ENCODE results near the gene MAPK12.

The MAPK12 gene

DNA sequence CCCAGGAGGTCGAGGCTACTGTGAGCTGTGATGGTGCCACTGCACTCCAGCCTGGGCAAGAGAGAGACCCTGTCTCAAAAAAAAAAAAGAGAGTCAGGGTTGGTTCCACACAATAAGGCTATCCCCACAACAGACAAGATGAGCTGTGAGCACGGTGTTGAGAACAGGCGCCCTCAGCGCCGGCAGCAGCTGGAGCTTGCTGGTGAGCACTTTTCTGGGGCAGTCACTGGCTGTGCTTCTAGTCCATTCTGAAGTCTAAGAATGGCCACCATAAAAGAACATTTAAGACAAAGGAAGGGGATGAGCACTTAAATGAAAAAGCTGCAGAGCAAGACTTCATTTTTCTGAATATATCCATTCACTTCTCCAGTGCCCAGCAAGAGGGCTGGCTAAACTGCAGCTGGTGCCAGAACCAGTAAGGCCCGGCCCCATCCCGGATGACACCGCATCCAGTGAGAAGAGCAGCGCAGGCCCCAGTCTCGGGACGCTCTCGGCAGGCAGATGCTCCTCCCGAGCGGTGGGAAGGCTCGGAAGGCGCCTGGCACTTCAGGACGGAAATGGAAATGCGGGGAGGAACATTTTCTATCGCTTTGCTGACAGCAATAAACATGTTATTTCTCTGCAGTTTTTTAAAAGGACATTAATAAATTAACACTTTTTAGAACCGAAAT, 28.9 kb downstream of the MAPK12 start:
- no peak for DNase-seq (ENCODE audit: low read depth, low spot score)

DNA sequence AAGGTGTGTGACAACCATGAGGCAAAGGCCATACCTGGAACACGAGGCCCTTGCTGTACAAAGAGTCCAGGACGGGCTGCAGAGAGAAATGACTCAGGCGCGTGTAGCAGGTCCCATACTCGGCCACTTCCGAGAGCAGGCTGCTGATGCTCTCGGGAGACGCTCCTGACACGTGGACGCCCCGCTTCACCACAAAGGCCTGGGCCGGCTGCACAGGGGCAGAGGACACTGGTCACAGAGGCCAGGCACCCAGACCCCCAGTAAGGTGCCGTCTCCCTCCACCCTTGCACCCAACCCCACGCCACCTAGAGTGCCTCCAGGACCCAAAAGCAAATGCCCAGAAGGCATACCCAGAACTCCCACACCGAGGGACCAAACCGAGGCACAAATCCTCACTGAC, 32.1 kb downstream of the MAPK12 start:
- DNase-seq (ENCODE audit: low read depth, low spot score) = no peak

DNA sequence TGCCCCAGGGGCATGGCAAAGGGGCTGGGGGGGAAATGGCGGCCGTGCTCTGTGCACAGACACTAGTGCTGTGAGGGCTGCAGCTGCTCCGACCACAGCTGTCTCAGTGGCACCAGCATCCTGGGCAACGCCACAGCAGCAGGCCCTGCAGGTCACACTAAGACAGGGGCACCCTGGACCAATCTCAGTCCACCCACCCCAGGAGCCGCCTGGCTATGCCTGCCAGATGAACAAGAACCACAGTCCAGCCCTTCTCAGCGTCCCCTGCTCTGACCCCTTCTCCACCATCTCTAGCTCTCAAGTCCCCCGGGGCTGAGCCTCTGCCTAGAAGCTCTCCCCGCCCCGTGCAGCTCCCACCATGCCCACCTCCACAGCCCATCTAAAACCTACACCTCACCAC, 33.1 kb downstream of the MAPK12 start:
- DNase-seq (ENCODE audit: low read depth, low spot score) = no peak

DNA sequence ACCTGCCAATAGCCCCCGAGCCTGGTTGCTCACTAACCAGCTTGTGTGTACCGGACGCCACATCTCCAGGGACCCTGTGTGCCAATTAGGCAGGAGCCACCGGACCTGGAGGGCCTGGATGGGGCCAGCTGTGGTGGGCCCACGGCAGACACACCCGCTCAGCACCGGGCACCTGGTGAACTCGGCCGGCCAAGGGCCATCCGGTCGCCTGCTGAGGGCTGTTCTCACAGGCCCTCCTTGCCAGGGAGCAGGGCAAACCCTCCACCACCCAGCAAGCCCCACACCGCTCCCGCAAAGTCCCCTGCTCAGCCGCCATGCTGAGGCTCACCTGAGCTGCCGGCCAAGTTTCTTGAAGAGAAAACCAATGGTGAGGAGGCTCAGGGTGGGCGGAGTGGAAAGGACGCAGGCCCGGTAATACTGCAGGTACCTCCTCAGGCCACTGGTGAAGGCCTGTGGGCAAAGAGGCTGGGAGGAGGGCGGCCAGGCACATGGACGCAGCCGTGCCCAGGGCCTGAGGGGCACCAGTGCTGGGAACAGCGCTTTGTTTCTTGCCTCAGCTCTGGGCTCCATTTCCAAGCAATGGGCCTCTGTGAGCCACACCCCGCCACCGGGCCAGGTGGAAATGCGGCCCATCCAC, 33.8 kb downstream of the MAPK12 start:
- DNase-seq (ENCODE audit: low read depth, low spot score) = no peak

DNA sequence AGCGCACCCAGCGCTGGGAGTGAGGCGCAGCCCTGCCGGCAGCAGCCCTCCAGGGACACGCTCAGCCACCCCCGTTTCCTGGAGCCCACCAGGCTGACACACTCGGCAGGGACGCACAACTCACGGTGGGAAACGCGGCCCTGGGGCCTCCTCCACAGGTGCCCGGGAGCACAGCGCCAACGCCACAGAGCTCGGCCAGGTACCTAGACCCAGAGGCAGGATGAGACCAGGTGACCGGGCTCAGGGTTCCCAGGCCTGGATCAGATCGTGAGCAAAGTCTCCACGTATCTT, 34.7 kb downstream of the MAPK12 start:
- no peak for DNase-seq (ENCODE audit: low read depth, low spot score)

DNA sequence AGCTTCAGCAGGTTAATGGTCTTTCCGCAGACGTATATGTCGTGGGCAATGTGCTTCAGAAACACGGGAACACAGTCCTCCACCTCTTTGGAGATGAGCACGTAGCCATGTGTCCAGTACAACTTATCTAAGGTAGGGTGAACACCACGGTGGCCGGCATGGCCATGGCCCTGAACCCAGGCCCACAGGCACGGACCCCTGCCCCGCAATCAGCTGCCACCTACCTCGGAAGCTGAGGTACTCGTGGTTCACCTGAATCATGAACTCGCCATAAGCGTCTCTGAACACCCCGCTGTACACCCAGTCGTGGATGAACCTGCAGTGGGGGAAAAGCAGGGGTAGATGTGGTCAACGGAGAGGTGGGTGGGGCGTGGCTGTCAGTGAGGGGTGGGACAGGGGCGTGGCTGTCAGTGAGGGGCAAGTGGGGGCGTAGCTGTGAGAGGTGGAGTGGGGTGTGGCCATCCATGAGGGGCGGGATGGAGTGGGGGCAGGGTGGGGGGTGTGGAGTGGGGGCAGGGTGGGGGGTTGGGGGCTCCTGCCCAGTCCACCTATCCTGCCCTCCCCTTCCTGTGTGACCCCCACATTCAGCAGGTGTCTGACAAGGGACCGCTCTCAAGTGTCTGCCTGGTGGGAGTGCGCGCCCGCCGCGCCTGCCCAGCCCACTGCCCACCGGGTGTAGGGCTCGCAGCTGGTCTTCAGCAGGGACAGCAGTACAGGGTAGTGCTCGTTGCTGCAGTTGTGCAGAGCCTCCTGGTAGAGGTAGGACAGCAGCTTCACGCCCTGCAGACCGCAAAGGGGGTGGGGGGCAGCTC, 35.2 kb downstream of the MAPK12 start:
- no peak for DNase-seq (ENCODE audit: low read depth, low spot score)

DNA sequence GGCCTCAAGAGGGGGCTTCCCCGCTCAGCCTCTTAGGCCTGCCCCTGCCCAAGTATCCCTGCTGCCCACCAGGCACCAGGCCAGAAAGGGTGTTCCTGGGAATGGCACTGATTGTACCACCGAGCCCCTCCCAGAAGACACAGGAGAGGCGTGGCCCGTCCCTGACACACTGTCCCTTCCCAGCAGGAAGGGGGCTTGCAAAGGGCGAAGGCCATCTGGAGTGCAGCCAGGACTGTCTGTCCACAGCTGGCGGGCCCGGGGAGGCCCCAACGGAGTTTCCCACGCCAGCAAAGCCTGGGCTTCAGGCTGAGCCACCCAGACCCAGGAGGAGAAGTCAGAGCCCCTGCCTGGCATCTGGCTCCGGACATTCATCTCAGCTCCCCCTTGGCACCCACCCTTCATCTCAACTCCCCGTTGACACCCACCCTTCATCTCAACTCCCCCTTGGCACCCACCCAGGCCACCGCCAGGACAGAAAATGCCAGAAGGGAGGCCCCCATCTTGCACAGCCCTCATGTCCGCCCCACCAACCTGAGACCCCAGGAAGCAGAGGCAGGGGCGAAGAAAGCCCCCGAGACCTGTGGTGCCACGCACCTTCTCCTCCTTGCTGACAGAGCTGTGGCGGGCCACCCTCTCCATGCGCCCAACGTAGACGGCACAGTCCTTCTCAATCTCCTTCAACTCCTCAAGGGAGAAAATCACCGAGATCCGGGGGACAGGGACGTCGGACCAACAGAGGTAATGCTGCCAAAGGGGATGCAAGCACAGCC, 36.1 kb downstream of the MAPK12 start:
- DNase-seq (ENCODE audit: low read depth, low spot score) = no peak

DNA sequence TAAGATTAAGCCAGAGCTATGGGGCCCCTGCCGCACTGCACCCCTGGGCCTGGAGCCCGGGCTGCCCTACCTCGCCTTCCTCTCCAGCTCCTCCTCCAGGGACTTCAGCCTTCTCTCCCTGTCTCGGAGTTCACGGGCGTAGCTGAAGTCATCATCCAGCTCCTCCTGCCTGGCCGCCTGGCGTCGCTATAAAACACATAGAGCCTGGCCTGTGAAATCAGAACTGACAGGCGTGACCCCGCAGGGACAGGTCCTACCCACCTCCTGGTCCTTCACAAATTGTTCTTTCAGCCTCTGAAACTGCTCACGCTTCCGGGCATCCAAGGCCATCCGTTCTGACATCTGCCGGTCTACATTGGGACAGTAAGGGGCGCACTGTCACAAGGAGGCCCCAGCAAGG, 37.4 kb downstream of the MAPK12 start:
- no peak for DNase-seq (ENCODE audit: low read depth, low spot score)

DNA sequence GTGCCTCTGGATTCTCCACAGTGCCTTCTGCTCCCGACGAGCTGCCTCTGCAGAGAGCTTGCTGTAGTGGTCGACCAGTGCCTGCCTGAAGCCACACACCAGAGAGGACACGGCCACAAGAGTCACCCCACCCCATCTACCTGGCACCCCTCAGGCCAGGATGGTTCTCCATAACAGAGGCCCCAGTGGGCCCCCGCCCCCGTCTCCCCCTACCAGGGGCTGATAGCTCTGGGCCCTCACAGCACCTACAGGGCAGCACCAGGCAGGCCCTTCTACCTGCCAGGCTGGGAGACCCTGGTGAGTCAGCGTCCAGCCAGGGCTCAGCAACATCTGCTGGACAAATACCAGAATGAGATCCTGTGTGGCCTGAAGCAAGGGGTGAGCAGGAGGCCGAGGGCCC, 39.0 kb downstream of the MAPK12 start:
- DNase-seq (ENCODE audit: low read depth, low spot score) = no peak

DNA sequence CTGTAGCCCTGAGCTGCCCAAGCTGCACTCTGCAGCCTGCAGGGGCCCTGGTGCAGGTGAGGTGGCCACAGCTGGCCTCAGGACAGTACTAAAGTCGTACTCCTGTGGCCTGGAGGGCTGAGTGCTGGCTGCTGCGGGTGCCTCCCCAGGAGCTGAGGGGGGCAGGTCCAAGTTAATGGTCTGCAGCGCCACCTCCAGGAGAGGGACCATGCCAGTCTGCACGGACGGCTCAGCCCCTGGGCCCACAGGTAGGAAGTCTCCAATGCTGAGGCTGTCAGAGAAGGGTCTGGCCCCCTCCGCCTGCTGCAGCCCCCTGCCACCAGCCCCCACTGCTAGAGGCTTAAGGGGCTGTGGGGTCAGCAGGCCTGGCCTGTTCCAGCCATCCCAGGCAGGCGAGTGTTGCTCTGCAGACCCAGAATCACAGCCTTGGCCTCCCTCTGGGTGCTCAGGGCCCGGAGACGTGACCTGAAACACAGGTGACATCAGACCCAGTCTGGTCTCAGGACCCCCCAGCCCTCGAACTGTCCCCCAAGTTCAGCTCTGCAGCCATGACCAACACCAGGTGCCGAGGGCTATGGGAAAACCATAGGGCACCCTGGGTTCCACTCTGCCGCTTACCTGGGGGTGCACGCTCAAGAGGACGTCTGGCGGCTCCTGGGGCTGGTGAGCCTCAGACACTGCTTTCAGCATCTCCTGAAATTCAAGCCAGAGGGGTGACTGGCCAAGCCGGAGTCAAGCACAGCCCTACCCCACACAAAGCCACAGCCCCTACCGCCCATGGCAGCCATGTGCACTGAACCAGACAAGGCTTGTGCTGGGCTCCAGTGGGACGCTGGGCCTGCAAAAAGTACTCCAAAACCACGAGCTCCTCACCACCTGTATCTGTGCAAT, 39.8 kb downstream of the MAPK12 start:
- DNase-seq (ENCODE audit: low read depth, low spot score) = no peak

DNA sequence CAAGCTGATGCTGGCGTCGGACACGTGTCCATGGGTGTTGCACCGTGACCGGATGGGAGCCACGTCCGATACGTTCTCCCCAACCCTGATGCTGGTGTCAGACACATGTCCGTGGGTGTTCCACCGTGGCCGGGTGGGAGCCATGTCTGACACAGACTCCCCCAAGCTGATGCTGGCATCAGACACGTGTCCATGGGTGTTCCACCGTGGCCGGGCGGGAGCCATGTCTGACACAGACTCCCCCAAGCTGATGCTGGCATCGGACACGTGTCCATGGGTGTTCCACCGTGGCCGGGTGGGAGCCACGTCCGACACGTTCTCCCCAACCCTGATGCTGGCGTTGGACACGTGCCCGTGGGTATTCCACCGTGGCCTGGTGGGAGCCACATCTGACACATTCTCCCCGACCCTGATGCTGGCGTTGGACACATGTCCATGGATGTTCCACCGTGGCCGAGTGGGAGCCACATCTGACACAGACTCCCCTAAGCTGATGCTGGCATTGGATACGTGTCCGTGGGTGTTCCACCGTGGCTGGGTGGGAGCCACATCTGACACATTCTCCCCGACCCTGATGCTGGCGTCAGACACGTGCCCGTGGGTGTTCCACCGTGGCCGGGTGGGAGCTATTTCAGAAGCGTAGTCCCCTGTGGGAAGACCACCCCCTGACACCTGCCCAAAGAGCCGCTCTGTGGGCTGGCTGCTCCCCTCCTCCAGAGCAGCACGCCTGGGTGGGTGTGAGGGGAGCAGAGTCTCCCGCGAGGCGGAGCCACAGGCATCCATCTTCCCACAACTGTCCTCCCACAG, 40.7 kb downstream of the MAPK12 start:
- no peak for DNase-seq (ENCODE audit: low read depth, low spot score)

DNA sequence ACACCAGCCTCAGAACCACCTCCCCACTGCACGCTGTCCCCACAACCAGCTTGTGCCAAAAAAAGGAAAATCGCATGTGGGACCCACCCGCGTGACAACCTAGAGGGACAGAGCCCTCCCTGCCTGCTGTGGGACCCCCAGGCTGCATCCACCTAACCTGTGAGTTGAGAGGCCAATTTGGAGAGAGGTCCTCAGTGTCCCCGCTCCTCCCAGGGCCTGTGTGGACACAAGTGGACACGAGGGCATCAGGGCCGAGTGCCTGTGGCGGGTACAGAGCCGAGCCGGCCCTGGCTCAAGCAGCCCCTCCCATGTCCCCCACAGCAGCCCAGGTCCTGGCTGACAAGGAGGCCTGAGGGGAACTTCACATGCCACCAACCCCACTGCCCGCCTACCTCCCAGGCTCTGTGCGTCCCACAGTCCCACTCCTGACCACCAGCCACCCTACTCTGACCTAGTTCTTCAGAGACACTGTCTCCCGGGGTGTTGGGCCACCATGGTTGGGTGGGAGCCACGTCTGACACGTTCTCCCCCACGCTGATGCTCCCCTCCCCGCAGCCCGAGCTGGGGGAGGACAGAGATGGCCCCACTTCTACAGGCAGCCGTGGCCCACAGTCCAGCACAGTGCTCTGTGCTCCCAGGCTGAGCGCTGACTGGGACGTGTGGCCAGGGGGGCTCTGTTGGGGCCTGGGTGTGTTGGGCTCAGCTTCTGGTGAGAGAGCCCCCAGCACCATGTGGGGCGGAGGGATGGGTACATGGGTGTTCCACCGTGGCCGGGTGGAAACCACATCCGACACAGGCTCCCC, 41.5 kb downstream of the MAPK12 start:
- no peak for DNase-seq (ENCODE audit: low read depth, low spot score)

DNA sequence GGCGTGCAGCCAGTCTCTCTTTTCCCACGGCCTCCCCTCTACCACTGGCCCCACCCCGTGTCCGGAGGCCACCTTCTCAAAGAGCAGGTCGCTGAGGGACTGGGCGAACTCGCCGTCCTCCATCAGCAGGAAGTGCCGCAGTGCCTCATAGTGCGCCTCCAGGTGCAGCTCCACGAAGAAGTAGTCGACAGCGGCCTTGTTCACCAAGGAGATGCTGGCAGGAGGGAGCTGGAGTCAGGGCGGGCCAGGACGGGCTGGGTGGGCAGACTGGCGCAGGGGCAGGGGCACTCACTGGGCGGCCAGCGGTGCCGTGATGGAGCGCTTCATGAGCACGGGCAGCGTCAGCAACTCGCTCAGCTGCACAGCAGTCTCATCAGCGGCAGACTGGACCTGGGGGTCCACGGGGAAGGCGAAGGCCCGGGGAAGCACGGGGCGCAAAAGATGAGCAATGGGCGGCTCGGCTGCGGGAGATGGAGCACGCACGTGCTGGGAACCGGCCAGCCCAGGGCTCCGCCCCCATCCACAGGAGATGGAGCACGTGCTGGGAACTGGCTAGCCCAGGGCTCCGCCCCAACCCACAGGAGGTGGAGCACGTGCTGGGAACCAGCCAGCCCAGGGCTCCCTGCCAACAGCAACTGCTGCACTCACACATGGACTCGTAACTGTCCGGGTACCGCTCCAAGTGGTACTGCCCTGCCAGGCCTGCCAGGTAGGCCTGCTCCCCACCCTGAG, 42.3 kb downstream of the MAPK12 start:
- peak; percentile 56 for DNase-seq (ENCODE audit: low read depth, low spot score)

DNA sequence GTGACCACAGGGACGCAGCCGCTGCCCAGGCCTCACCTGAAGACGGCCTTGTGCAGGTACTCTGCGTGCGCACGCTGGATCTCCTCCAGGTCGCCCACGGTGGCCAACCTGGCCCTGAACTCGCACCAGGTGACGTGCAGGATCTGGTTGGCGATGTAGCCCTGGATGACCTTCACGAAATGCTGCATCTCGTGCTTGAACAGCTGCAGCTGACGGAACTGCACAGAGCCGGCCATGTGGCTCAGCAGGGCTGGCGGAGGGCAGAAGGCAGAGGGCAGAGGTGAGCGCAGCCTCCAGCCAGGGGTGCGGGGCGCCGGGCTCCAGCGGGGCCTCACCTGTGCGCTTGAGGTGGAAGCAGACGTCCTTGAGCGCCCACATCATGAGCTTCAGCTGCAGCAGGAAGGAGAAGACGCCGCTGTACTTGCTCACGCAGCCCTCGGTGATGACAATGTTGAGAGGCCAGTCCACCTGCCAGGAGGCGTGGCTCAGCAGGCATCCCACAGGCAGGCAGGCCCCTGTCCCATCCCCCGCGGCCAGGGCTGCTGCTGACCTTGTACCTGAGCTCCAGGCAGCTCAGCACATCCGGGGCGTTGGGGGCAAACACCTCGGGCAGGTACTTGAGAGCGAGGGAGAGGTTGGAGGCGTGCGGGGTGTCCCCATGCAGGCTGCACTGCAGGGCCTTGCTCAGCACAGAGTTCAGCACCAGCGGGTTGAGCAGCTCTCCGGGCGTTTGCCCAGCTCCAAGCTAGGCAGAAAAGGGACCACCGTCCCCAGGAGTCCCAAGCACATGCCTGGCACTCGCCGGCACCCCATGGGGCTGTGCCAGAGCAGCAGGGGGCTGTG, 43.1 kb downstream of the MAPK12 start:
- DNase-seq (ENCODE audit: low read depth, low spot score) = no peak

DNA sequence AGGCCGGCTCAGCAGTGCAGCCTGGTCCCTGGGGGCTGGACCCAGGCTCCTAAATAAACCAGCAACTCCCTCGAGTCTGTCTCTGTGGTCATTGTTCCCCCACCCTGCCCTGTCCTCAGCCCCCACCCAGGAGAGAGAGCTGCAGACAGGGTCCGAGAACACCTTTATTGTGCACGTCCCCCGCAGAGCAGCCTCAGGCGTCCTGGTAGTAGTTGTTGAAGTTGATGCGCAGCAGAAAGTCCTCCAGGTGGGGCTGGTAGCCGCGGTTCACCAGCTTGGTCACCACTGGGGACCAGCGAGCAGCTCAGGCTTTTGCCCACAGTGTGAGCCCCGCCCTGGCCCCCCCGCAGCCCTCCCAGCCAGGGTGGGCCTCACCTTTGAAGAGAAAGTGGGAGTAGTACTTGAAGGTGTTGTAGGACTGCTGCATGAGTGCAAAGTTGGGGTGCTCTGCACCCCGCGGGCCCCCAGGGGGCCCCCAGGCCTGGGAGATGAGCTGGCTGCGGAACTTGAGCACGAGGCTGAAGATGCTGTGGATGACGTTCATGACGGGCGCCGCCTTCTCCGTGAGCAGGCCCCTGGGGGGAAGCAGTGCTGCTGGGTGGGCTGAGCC, 43.8 kb downstream of the MAPK12 start:
- DNase-seq (ENCODE audit: low read depth, low spot score) = no peak

DNA sequence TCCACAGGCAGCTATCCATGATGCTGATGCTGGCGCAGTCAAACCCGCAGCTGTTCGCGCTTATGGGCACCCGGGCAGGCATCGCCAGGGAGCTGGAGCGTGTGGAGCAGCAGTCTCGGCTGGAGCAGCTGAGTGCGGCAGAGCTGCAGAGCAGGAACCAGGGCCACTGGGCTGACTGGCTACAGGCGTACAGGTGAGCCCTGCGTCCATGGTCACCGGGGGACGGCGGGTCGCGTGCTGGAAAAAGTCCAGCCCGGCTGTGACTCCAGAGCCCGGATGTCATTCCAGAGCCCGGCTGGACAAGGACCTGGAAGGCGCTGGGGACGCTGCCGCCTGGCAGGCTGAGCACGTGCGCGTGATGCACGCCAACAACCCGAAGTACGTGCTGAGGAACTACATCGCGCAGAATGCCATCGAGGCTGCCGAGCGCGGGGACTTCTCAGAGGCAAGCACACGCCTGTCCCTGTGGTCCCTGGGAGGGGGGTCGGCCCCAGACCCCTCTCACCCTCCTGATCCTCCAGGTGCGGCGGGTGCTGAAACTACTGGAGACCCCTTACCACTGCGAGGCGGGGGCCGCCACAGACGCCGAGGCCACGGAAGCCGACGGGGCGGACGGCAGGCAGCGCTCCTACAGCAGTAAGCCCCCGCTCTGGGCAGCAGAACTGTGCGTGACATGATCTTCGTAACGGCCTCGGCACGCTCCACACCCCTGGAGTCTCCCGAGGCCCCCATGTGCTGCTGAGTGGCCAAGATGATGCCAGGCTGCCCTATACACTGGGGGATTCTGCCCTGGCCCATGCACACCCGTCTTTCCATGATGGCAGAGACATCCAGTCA, 44.6 kb downstream of the MAPK12 start:
- no peak for DNase-seq (ENCODE audit: low read depth, low spot score)
